K562 (cell line): ENCODE measurements around the gene MARVELD1. TPM values are rescaled to one million over a fixed set of nuclear protein-coding genes. Genes with fewer than 3 reads are reported as not detected.

Source experiments
- EP300 ChIP-seq: IDR thresholded peaks from 2 replicates; pipeline ENCODE4 v1.6.1; 2012; ENCODE audit warnings: low read length, improper control_type of control experiment
- FOXM1 ChIP-seq, 2 experiments: fragments of 450-650 bp in 1 of 2; sonication (generic) in 1 of 2; formaldehyde crosslinking in 1 of 2; IDR thresholded peaks; 2 replicates each; pipeline versions ENCODE4 v1.6.1 to v1.9.0; 2017 to 2022; ENCODE audit warnings: low read depth in 2 of 2, mild to moderate bottlenecking in 2 of 2, missing genetic modification reagents in 1 of 2, moderate library complexity in 1 of 2
- GATAD2A ChIP-seq: fragments of 450-650 bp; IDR thresholded peaks from 2 replicates; pipeline ENCODE4 v1.6.1; 2017
- HOXB6 ChIP-seq: fragments of 250-450 bp; sonication (Bioruptor Pico); IDR thresholded peaks from 2 replicates; pipeline ENCODE4 v1.5.1; 2022; ENCODE audit warnings: mild to moderate bottlenecking, borderline replicate concordance
- MAZ ChIP-seq, 2 experiments: fragments of 450-650 bp in 1 of 2; sonication (generic) in 1 of 2; formaldehyde crosslinking; IDR thresholded peaks in 1 of 2; conservative IDR thresholded peaks in 1 of 2; 2 replicates each; pipeline versions ENCODE4 v1.4.0 to v1.5.0; 2020; ENCODE audit warnings: mild to moderate bottlenecking in 1 of 2, missing genetic modification reagents in 1 of 2
- PYGO2 ChIP-seq: fragments of 450-650 bp; IDR thresholded peaks from 2 replicates; pipeline ENCODE4 v1.6.1; 2016; ENCODE audit warnings: mild to moderate bottlenecking, missing genetic modification characterization, moderate library complexity, missing compliant biosample characterization
- RFX7 ChIP-seq: fragments of 250-450 bp; sonication (Bioruptor Pico); IDR thresholded peaks from 2 replicates; pipeline ENCODE4 v1.5.1; 2021; ENCODE audit warnings: mild to moderate bottlenecking
- SMARCE1 ChIP-seq: fragments of 450-650 bp; IDR thresholded peaks from 2 replicates; pipeline ENCODE4 v1.7.1; 2016; ENCODE audit warnings: mild to moderate bottlenecking
- TARDBP ChIP-seq: fragments of 450-650 bp; IDR thresholded peaks from 2 replicates; pipeline ENCODE4 v1.6.1; 2016
- ZFP36 ChIP-seq: fragments of 150-350 bp; IDR thresholded peaks from 2 replicates; pipeline ENCODE4 v1.6.1; 2018; ENCODE audit warnings: low read length, low read depth; ENCODE audit not compliant: partially characterized antibody
- polyA plus RNA-seq, 8 experiments: library from polyadenylated mRNA; depleted of rRNA in 4 of 8; stranded (reverse) in 5 of 8; unstranded in 3 of 8; fragments of >200 nt; fragmentation: Nextera tagmentation in 2 of 8; fragmentation: Illumina TruSeq in 1 of 8; extraction: Ambion mirVana in 2 of 8; extraction: Trizol in 1 of 8; gene quantifications; 2 replicates each; pipeline versions ENCODE4 v1.2.1 to v1.2.3, GENCODE V29; 2011 to 2014; ENCODE audit warnings: inconsistent platforms in 1 of 8, missing spikeins in 1 of 8
- total RNA-seq, 7 experiments: library from RNA; depleted of rRNA in 6 of 7; stranded (reverse); fragments of >200 nt in 6 of 7; fragmentation: Illumina TruSeq in 2 of 7; extraction: Trizol in 2 of 7; gene quantifications; 2 replicates each; pipeline versions ENCODE4 v1.2.1 to v1.2.3, GENCODE V29; 2011 to 2021; ENCODE audit warnings: low replicate concordance in 1 of 7
- TF ChIP-seq, protein P1 (sequence below): sonication (generic); formaldehyde crosslinking; IDR thresholded peaks from 2 replicates; pipeline ENCODE4 v1.8.1; 2023; ENCODE audit warnings: missing genetic modification reagents, mild to moderate bottlenecking, borderline replicate concordance
- TF ChIP-seq, protein P2 (sequence below), 2 experiments: fragments of 450-650 bp; conservative IDR thresholded peaks; 2 replicates each; pipeline ENCODE4 v1.6.1; 2017; ENCODE audit warnings: mild to moderate bottlenecking in 2 of 2, moderate library complexity in 2 of 2
- TF ChIP-seq, protein P3 (sequence below): fragments of 450-650 bp; IDR thresholded peaks from 2 replicates; pipeline ENCODE4 v1.6.1; 2018; ENCODE audit not compliant: partially characterized antibody
- TF ChIP-seq, protein P4 (sequence below): fragments of 250-450 bp; sonication (Bioruptor Pico); IDR thresholded peaks from 2 replicates; pipeline ENCODE4 v1.4.0; 2020
- TF ChIP-seq, protein P5 (sequence below): sonication (generic); formaldehyde crosslinking; IDR thresholded peaks from 2 replicates; pipeline ENCODE4 v1.8.0; 2022; ENCODE audit warnings: mild to moderate bottlenecking, missing genetic modification reagents

MARVELD1 gene
- total and polyA plus RNA-seq, 9 of the 15 experiments (the other 6 are each of a cell fraction or from before 2014, with no cell fraction given): 2.7 to 12.5 (median 5.3) TPM

DNA sequence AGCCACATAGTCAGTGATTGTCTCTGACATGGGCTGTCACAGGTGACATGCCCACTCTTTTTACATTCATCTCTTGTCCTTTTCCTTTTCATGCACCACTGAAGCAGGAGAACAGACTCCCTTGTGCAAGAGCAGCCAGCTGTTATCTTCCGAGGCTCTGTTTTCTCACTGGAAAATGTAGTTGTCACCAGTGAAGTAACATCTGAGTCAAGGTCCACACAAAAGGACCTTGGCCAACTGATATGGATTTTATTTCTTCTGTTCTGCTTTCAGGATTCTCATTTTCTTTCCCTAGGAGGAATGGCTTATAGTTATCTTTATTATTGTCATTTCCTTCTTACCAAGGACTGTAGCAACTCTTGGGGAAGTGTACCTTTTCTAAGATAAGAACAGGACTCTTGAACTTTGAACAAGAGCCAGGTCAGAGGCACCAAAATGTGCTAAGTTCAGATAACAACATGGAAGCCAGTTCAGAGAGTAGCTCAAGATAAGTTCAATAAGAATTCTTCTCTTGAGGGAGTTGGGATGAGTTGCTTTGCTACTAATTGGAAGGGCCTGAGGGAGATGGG is 49.2 kb upstream of the MARVELD1 start (continued):
- TF ChIP-seq MAZ (CRISPR knock-in tag; conservative IDR thresholded peaks at IDR 0.05 in 1 of 2, IDR thresholded peaks at IDR 0.05 in 1 of 2) (0 out of 4 replicates have a peak, but pooled peaks of 1 of the 2 experiments have one; percentile 18), EP300 (peak; percentile 89), GATAD2A (no peak), PYGO2 (tag) (no peak), ZFP36 (no peak), TARDBP (no peak; the same call in 1 of the 2 replicates), FOXM1 (IDR thresholded peaks at IDR 0.05; ENCODE audit: low read depth) (peak; percentile 67), FOXM1 (CRISPR knock-in tag; IDR thresholded peaks at IDR 0.05; ENCODE audit: low read depth) (no peak), RFX7 (CRISPR knock-in tag) (no peak), SMARCE1 (peak; percentile 93), HOXB6 (CRISPR knock-in tag) (no peak)
- TF ChIP-seq, protein P1, sequence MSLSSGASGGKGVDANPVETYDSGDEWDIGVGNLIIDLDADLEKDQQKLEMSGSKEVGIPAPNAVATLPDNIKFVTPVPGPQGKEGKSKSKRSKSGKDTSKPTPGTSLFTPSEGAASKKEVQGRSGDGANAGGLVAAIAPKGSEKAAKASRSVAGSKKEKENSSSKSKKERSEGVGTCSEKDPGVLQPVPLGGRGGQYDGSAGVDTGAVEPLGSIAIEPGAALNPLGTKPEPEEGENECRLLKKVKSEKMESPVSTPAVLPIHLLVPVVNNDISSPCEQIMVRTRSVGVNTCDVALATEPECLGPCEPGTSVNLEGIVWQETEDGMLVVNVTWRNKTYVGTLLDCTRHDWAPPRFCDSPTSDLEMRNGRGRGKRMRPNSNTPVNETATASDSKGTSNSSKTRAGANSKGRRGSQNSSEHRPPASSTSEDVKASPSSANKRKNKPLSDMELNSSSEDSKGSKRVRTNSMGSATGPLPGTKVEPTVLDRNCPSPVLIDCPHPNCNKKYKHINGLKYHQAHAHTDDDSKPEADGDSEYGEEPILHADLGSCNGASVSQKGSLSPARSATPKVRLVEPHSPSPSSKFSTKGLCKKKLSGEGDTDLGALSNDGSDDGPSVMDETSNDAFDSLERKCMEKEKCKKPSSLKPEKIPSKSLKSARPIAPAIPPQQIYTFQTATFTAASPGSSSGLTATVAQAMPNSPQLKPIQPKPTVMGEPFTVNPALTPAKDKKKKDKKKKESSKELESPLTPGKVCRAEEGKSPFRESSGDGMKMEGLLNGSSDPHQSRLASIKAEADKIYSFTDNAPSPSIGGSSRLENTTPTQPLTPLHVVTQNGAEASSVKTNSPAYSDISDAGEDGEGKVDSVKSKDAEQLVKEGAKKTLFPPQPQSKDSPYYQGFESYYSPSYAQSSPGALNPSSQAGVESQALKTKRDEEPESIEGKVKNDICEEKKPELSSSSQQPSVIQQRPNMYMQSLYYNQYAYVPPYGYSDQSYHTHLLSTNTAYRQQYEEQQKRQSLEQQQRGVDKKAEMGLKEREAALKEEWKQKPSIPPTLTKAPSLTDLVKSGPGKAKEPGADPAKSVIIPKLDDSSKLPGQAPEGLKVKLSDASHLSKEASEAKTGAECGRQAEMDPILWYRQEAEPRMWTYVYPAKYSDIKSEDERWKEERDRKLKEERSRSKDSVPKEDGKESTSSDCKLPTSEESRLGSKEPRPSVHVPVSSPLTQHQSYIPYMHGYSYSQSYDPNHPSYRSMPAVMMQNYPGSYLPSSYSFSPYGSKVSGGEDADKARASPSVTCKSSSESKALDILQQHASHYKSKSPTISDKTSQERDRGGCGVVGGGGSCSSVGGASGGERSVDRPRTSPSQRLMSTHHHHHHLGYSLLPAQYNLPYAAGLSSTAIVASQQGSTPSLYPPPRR (CRISPR knock-in tag): no peak
- TF ChIP-seq, protein P2, sequence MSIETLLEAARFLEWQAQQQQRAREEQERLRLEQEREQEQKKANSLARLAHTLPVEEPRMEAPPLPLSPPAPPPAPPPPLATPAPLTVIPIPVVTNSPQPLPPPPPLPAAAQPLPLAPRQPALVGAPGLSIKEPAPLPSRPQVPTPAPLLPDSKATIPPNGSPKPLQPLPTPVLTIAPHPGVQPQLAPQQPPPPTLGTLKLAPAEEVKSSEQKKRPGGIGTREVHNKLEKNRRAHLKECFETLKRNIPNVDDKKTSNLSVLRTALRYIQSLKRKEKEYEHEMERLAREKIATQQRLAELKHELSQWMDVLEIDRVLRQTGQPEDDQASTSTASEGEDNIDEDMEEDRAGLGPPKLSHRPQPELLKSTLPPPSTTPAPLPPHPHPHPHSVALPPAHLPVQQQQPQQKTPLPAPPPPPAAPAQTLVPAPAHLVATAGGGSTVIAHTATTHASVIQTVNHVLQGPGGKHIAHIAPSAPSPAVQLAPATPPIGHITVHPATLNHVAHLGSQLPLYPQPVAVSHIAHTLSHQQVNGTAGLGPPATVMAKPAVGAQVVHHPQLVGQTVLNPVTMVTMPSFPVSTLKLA (conservative IDR thresholded peaks at IDR 0.05): peak; percentile 44 to 54; a peak in 1 of 4 replicates
- TF ChIP-seq, protein P3, sequence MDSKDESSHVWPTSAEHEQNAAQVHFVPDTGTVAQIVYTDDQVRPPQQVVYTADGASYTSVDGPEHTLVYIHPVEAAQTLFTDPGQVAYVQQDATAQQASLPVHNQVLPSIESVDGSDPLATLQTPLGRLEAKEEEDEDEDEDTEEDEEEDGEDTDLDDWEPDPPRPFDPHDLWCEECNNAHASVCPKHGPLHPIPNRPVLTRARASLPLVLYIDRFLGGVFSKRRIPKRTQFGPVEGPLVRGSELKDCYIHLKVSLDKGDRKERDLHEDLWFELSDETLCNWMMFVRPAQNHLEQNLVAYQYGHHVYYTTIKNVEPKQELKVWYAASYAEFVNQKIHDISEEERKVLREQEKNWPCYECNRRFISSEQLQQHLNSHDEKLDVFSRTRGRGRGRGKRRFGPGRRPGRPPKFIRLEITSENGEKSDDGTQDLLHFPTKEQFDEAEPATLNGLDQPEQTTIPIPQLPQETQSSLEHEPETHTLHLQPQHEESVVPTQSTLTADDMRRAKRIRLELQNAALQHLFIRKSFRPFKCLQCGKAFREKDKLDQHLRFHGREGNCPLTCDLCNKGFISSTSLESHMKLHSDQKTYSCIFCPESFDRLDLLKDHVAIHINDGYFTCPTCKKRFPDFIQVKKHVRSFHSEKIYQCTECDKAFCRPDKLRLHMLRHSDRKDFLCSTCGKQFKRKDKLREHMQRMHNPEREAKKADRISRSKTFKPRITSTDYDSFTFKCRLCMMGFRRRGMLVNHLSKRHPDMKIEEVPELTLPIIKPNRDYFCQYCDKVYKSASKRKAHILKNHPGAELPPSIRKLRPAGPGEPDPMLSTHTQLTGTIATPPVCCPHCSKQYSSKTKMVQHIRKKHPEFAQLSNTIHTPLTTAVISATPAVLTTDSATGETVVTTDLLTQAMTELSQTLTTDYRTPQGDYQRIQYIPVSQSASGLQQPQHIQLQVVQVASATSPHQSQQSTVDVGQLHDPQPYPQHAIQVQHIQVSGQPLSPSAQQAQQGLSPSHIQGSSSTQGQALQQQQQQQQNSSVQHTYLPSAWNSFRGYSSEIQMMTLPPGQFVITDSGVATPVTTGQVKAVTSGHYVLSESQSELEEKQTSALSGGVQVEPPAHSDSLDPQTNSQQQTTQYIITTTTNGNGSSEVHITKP: peak; percentile 47
- TF ChIP-seq, protein P4, sequence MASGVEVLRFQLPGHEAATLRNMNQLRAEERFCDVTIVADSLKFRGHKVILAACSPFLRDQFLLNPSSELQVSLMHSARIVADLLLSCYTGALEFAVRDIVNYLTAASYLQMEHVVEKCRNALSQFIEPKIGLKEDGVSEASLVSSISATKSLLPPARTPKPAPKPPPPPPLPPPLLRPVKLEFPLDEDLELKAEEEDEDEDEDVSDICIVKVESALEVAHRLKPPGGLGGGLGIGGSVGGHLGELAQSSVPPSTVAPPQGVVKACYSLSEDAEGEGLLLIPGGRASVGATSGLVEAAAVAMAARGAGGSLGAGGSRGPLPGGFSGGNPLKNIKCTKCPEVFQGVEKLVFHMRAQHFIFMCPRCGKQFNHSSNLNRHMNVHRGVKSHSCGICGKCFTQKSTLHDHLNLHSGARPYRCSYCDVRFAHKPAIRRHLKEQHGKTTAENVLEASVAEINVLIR (CRISPR knock-in tag): 0 out of 2 replicates have a peak, but pooled peaks have one; percentile 36
- TF ChIP-seq, protein P5, sequence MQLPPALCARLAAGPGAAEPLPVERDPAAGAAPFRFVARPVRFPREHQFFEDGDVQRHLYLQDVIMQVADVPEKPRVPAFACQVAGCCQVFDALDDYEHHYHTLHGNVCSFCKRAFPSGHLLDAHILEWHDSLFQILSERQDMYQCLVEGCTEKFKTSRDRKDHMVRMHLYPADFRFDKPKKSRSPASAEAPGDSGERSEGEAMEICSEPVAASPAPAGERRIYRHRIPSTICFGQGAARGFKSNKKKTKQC (CRISPR knock-in tag): no peak
